Panc1 (cell line): Measurements from ENCODE around the gene ASB12. TPM values are rescaled to one million over a fixed set of nuclear protein-coding genes. Genes with fewer than 3 reads are reported as not detected.

Experiments
- ATAC-seq: fragments of 200-7000 bp; cut with Tn5 transposase; 2 replicates; pipeline ENCODE4 v1.9.1; 2020; ENCODE audit warnings: mild to moderate bottlenecking, moderate library complexity
- BruUV-seq: library from RNA; stranded (reverse); fragments of 400-500 nt; replicated peaks from 2 replicates; lab custom pipeline; 2021; lab: Mats Ljungman, UMichigan
- CTCF ChIA-PET: fragments of 300-600 bp; sonication (Branson Sonifier 250); formaldehyde crosslinking; loops from one replicate; lab custom pipeline; 2022; ENCODE audit warnings: antibody characterized with exemption; lab: Charles Lee
- POLR2A ChIA-PET: fragments of 300-600 bp; sonication (Branson Sonifier 250); formaldehyde crosslinking; loops from one replicate; lab custom pipeline; 2022; ENCODE audit warnings: antibody characterized with exemption; lab: Charles Lee
- DNase-seq: peaks from one replicate; pipeline ENCODE4 v3.0.0-alpha.2; 2010; ENCODE audit warnings: low read depth, low spot score
- H3K27ac ChIP-seq: 2 replicates; pipeline ENCODE4 v1.5.1; 2011; ENCODE audit warnings: mild to moderate bottlenecking, low read length, inconsistent platforms
- H3K27me3 ChIP-seq: fragments of 200-500 bp; sonication (Bioruptor generic); 2 replicates; pipeline ENCODE4 v1.6.0; 2014; ENCODE audit warnings: low read length, inconsistent platforms; ENCODE audit not compliant: control insufficient read depth, insufficient read depth
- H3K36me3 ChIP-seq: fragments of 200-500 bp; sonication (Bioruptor generic); 2 replicates; pipeline ENCODE4 v1.5.1; 2014; ENCODE audit warnings: inconsistent platforms, mild to moderate bottlenecking, low read length, moderate library complexity; ENCODE audit not compliant: control insufficient read depth, insufficient read depth
- H3K4me1 ChIP-seq: 2 replicates; pipeline ENCODE4 v1.5.1; 2011; ENCODE audit warnings: inconsistent platforms, mild to moderate bottlenecking, low read length, moderate library complexity; ENCODE audit not compliant: control insufficient read depth, insufficient read depth
- H3K4me3 ChIP-seq, 2 experiments: 2 replicates each; pipeline ENCODE4 v1.5.1; 2011 to 2012; ENCODE audit warnings: low read depth in 2 of 2, low read length in 2 of 2, mild to moderate bottlenecking in 2 of 2, inconsistent platforms in 1 of 2, moderate library complexity in 1 of 2
- H3K9me3 ChIP-seq: fragments of 200-500 bp; sonication (Bioruptor generic); 2 replicates; pipeline ENCODE4 v1.5.1; 2014; ENCODE audit warnings: low read depth, mild to moderate bottlenecking, inconsistent platforms, low read length, moderate library complexity; ENCODE audit not compliant: control insufficient read depth, insufficient read depth
- CTCF ChIP-seq: fragments of 450-650 bp; IDR thresholded peaks from 2 replicates; pipeline ENCODE4 v1.5.1; 2017; ENCODE audit warnings: mild to moderate bottlenecking
- POLR2AphosphoS5 ChIP-seq: IDR thresholded peaks from 2 replicates; pipeline ENCODE4 v1.6.1; 2012; ENCODE audit warnings: mild to moderate bottlenecking, low read depth, low read length, moderate library complexity
- REST ChIP-seq, 2 experiments: IDR thresholded peaks; 2 replicates each; pipeline ENCODE4 v1.6.1; 2011 to 2012; ENCODE audit warnings: low read depth in 2 of 2, control low read depth in 1 of 2, low read length in 1 of 2, mild to moderate bottlenecking in 1 of 2, moderate library complexity in 1 of 2; ENCODE audit not compliant: insufficient read depth in 1 of 2
- SIN3A ChIP-seq: IDR thresholded peaks from 2 replicates; pipeline ENCODE4 v1.6.1; 2012; ENCODE audit warnings: low read depth, mild to moderate bottlenecking, low read length, moderate library complexity, borderline replicate concordance; ENCODE audit not compliant: insufficient read depth
- TCF7L2 ChIP-seq: IDR thresholded peaks from 2 replicates; pipeline ENCODE4 v1.6.1; 2011; ENCODE audit warnings: mild to moderate bottlenecking, low read depth, low read length, inconsistent platforms
- in situ Hi-C: cut with HindIII; loops from 2 replicates; pipeline ENCODE4 v1.10.0; 2016; ENCODE audit warnings: low sequenced_read_pairs, low pct_unique_long_range_greater_than_20kb
- intact Hi-C: fragments of 100-400 bp; cut with micrococcal nuclease; formaldehyde crosslinking; loops from one replicate; pipeline ENCODE4 v1.10.0; 2022; ENCODE audit not compliant: unreplicated experiment
- total RNA-seq: library from RNA; stranded (reverse); gene quantifications from one replicate; pipeline ENCODE4 v1.2.1, GENCODE V29; 2021; ENCODE audit not compliant: unreplicated experiment

Gene ASB12
- total RNA-seq, 1 experiment from 2014 or later, result not detected

- Histone ChIP-seq H3K4me3 (no peak overlapping the region), H3K27ac (no peak overlapping the region), H3K36me3 (no peaks in the 10 kb centered on the region), H3K9me3 (no peaks in the 10 kb centered on the region), H3K4me1 (no peaks in the 10 kb centered on the region), H3K27me3 (no peaks in the 10 kb centered on the region)
- ChIA-PET CTCF (no interaction called here), POLR2A (no interaction called here)
- DNase-seq, result no peak
- TF ChIP-seq TCF7L2 (no peak), REST (IDR thresholded peaks at IDR 0.05; ENCODE audit: insufficient read depth in 1 of 2, low read depth in 2 of 2, low read length in 1 of 2) (no peak), CTCF (no peak), POLR2AphosphoS5 (no peak), SIN3A (no peak)
- no TSS peak for BruUV-seq
- no peak for ATAC-seq
- intact Hi-C loops, result no loop called here
- in situ Hi-C loops, result no loop called here
Measured at GRCh38 chrX:64184396-64184795, 46.0 kb downstream of the ASB12 start.

GRCh38 chrX:64182208-64182607 lies 48.2 kb downstream of the ASB12 start:
- no TSS peak for BruUV-seq
- in situ Hi-C loops, result no loop called here
- TF ChIP-seq TCF7L2 (no peak), POLR2AphosphoS5 (no peak), CTCF (no peak), SIN3A (no peak), REST (IDR thresholded peaks at IDR 0.05; ENCODE audit: insufficient read depth in 1 of 2, low read depth in 2 of 2, low read length in 1 of 2) (no peak)
- intact Hi-C loops, result no loop called here
- H3K27ac ChIP-seq, result no peak overlapping the region
- no peaks in the 10 kb centered on the region for H3K4me1 ChIP-seq
- no peaks in the 10 kb centered on the region for H3K27me3 ChIP-seq
- ATAC-seq (no peak), DNase-seq (no peak)
- H3K9me3 ChIP-seq, result no peaks in the 10 kb centered on the region
- ChIA-PET CTCF (no interaction called here), POLR2A (no interaction called here)
- H3K4me3 ChIP-seq, result no peak overlapping the region
- H3K36me3 ChIP-seq, result no peaks in the 10 kb centered on the region
